ENCODE measurements around the gene COL25A1.
"Not testable (repeated sequence)": the region's sequence is repeated elsewhere in the genome, so short reads cannot be mapped to it uniquely, and the experiment has no call there.

Gene COL25A1

DNA sequence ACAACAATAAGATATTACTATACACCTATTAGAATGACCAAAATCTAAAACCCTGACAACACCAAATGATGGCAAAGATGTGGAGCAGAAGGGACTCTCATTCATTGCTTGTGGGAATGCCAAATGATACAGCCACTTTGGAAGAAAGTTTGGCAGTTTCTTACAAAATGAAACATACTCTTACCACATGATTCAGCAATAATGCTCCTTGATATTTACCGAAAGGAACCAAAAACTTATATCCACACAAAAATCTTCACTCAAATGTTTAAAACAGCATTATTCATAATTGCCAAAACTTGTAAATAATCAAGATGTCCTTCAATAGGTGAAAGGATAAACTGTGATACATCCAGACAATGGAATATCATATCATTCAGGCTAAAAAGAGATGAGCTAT lies 180.9 kb downstream of the COL25A1 start:
- DNase-seq: no peak

DNA sequence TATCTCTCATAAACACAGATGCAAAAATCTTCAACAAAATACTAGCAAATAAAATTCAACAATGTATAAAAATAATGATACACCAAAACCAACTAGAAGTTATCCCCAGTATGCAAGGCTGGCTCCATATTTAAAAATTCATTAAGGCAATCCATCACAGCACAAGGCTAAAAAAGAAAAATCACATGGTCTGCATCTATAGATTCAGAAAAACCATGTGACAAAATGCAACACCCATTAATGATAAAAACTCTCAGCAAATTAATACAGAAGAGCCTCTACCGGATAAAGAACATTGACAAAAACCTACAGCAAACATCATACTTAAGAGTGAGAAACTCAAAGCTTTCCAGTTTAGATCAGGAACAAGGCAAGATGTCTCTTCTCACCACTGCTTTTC lies 182.6 kb downstream of the COL25A1 start:
- no peak for DNase-seq

DNA sequence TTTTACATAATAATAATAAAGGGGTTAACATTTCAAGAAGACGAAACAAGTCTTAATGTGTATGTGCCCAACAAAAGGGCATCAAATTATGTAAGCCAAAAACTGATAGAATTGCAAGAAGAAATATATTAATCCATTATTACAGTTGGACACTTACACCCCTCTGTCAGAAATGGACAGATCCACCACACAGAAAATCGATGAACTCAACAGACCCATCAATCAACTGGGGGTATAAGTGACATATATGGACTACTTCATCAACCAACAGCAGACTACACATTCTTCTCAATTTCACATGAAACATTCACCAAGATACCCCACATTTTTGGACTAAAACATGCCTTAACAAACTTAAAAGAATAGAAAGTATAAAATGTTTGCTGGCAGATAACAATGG lies 183.8 kb downstream of the COL25A1 start:
- DNase-seq: no peak

DNA sequence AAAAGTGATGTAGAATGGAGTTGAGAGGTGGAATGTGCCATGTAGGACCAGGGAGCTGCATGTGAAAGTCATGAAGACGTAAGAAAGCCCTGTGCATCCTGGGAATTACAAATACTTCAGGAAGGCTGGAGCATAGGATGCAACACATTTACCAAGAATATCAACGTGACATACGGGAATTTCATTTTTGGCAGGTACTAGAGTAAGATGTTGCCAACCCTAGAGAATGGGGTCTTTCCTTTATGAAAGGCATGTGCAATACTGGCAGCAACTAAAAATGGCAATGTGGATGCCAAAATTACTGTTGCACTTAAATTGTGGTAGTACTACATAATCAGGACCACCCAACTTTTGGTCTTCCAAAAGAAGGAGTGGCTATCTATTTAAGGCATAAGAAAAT lies 188.0 kb downstream of the COL25A1 start:
- no peak for DNase-seq

DNA sequence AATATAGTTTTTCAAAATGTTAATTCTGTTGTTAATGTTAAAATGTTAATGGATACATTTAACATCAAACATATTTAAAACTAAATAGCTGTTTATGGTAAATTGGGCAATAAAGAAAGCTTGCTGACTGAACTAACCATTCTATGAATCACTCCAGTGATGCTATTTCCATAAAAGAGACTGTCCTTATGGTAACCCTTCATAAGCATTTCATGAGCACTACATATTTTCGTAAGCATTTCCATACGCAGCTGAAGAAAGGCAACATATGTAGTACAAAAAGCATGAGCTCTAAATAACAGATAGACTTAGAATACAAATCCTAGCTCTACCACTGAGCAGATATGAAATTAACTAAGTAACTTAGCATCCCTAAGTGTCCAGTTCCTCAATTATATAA lies 188.9 kb downstream of the COL25A1 start:
- DNase-seq: no peak

DNA sequence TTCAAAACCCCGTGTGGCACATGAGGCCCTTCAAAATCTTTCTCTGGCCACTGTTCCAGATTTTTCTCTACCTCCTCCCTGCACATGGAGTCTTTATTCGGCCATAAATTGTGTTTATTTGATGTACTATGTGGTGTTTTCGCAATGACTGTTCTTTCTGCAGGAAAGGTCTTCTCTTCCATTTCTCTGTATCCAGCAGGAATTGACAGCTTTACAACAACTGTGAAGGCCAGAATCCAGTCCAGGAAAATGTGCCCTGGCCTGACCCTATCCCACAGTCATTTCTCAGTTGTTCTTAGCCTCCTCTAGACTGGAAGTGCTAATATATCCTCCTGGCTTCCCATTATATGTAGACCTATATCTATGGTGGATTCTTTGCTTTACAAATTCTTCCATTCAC lies 191.4 kb downstream of the COL25A1 start:
- no peak for DNase-seq

DNA sequence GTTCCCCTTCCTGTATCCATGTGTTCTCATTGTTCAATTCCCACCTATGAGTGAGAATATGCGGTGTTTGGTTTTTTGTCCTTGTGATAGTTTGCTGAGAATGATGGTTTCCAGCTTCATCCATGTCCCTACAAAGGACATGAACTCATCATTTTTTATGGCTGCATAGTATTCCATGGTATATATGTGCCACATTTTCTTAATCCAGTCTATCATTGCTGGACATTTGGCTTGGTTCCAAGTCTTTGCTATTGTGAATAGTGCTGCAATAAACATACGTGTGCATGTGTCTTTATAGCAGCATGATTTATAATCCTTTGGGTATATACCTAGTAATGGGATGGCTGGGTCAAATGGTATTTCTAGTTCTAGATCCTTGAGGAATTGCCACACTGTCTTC lies 194.2 kb downstream of the COL25A1 start:
- DNase-seq: not testable (repeated sequence)

DNA sequence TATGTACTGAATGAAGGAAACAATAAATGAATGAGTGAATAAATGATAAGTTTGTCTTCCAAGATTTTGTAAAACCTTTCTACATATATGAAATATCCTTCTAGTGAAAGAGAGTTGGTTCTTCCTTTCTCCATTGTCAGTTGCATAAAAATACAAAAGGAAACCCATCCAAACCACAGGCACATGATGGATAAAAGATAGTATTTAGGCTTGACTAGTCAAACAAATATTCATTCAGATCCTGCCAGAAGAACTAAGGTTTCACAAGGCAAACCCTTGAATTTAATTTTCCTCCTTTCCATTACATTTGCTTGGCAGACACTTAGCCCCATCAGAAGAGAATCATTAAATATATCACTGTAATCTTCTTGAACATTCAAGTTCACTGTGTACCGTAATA lies 208.4 kb downstream of the COL25A1 start:
- DNase-seq: no peak

DNA sequence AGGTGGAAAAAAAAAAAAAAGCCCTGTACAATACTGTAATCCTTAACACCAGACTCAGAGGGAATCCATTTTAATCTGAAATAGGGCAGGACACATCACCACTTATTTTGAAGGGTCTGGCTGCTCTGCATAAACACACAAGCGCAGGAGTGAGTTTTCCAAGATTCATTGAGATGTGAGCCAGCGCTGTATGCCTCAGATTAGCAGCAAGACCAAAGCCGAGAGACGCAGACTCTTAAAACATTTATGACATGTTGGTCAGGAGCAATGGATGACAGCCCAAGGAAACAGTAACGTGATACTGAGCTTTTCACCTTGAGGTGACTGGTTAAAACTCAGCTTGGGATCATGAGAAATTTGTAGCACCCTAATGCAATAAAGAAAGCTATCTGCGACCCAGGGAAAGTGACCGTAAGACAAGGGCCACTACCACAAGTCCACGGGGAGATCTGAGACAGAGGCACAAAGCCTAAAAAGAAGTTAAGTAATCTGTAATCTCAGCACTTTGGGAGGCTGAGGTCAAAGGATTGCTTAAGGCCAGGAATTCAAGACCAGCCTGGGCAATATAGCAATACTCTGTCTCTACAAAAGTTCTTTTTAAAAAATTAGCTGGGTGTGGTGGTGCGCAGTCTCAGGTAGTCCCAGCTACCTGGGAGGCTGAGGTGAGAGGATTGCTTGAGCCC lies 210.6 kb downstream of the COL25A1 start:
- DNase-seq: no peak

DNA sequence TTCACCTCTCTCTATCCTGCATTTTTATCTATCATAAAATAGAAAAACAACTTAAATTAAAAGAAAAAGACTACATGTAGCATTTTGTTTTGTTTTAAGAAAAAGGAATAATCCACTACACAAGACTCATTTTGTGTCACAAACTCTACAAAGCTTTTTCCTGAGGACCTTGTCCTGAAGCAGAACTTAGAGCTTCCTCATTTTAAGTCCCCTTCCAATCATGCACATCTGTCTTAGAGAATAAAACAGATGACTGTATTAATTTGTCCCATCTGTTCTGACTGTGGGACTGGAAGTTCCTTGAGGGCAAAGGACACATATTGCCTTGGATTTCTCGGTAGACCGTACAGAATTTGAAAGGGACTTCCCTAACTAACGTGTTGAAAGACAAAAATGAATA lies 218.5 kb downstream of the COL25A1 start:
- no peak for DNase-seq

DNA sequence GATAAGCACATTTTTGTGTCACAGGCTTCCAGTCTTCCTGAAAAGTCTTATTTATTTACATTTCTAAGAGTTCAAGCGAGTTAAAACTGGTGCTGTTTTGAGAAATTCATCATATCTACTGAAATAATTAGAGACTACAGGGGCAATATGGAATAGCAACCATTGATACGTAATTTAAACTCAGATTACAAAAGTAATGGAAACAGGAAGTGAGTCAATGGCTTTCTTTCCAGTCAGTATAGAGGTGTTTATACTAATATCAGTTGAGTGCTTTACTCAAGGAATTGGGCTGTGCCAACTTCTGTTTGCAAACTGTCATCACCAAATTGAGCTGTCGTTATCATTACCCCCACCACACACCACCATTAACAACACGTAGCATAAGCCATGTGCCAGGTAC lies 222.7 kb downstream of the COL25A1 start:
- no peak for DNase-seq

DNA sequence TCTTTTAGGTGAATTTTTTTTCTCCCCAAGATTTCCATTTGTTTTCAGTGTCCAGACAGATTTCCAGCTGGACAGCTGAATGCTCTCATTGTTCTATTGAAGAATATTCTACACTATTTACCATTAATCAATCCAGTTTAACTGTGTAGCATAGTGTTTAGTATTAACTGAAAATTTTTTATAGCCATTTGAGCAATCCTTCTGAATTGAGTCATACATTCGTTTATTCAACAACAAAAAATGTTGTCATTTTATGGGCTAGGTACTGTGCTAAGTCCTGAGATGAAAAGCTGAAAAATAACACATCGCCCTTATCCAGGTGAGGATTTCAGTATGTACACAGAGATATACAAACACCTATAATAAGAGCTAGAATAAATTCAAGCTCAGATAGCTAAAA lies 223.3 kb downstream of the COL25A1 start:
- DNase-seq: no peak

DNA sequence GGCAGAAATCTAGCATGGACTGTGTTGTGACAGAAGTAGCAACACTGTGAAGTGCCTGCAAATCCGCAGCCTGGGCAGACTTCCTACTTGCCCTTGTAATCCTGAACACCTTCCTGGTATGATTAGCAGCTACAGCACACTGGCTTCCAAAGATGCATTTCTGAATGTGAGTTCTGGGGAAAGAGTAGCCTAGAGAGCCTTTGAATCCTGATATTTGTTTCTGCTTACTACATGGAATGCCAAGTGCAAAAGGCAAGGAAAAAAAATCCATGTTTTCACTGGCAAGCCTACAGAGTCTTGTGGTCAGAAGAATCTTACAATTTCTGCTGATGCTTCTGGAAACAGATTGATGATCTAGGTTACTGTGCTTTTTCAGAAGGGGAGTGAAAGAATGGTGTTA lies 223.7 kb downstream of the COL25A1 start:
- no peak for DNase-seq

DNA sequence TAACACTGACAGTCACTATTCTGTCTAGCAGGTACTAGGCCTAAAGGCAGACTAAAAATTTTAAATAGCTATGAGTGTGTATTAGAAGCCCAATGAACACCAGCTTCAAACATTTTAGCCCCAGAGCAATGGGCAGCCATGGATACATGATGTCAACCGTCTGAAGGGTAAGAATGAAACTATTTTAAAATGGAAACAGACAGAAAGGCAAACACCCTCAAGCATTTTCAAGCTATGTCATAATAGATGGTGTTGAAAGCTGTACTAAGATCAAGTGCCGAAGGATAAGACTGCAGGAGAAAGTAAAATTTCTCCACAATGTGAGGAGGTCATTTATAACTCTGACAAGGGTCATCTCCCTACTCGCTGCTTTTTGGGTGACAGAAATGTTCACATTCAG lies 225.0 kb downstream of the COL25A1 start:
- DNase-seq: no peak

DNA sequence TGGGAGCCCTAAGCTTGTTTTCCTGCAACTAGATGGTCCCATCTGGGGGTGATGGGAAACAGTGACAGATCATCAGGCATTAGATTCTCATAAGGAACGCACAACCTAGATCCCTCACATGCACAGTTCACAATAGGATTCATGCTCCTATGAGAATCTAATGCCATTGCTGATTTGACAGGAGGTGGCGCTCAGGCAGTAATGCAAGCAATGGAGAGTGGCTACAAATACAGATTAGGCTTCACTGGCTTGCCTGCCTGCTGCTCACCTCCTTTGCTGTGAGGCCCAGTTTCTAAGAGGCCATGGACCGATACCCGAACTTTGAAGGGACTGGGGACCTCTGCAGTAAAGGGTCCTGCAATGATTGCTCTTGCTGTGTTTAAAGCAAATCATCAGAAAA lies 225.7 kb downstream of the COL25A1 start:
- not testable (repeated sequence) for DNase-seq

DNA sequence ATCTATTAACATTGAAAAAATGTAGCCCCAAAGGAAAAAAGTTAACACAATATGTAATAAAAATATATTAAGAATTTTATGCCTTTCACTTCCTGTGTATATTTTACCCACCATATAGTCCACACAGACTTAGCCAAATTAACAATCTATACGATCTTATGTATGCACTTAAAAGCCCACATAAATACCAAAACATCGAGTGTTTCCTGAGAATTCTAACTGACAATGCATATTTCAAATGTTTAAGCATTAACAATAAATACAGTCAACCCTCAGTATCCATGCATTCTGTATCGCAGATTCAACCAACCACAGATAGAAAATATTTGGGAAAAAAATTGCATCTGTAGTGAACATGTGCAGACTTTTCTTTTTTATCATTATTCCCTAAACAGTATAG lies 226.8 kb downstream of the COL25A1 start:
- DNase-seq: no peak

DNA sequence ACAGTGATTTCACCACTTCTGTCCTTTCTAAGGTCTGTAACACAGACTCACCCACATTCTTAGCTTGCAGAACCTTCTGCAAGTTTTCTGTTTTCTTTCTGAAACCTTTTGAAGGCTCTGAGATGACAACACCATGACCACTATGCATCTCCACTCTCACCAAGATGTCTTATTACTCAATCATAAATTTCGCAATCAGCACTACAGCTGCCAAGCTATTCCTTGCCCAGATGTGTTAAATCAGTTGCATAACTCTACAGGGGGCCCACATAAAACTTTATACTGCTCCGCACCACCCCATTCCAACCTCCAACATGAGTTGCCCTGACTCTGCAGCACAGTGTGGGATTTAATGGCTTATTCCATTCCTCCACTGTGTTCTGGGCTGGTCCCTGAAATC lies 229.9 kb downstream of the COL25A1 start:
- no peak for DNase-seq

DNA sequence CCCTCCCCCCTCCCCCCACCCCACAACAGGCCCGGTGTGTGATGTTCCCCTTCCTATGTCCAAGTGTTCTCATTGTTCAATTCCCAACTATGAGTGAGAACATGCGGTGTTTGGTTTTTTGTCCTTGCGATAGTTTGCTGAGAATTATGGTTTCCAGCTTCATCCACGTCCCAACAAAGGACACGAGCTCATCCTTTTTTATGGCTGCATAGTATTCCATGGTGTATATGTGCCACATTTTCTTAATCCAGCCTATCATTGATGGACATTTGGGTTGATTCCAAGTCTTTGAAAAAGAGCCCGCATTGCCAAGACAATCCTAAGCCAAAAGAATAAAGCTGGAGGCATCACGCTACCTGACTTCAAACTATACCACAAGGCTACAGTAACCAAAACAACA lies 231.8 kb downstream of the COL25A1 start:
- DNase-seq: not testable (repeated sequence)

DNA sequence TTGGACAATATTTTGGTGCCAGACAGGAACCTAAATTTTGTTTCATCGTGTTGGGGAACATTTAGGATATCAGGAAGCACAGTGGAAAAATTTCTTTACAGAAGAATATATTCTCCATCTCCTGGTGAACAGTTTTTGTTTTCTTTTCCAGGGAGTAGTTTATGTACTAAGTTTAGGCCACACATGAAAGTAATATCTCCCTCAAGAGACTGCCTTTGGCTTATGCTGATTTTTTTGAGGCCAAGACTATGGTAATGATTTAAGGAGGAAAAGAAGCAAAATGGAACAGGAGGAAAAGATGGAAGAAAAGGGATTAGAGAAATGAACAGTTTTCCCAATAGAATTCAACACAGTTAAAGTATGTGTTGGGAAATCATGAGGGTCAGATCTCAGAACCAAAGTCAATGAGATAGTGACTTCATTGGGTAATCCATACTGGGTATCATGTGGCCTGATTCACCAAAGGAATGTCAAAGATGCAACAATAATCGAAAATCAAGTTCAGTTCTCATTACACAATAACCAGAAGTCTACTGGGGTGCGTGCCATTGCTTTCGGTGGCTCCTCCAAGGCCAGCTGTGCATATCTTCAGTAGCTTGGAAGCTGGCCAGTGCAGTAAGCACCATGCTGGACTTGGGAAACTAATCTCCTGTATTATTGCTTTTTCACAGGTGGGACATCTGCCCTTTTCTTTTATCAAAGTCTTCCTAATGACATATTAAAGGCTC lies 234.8 kb downstream of the COL25A1 start:
- DNase-seq: no peak

DNA sequence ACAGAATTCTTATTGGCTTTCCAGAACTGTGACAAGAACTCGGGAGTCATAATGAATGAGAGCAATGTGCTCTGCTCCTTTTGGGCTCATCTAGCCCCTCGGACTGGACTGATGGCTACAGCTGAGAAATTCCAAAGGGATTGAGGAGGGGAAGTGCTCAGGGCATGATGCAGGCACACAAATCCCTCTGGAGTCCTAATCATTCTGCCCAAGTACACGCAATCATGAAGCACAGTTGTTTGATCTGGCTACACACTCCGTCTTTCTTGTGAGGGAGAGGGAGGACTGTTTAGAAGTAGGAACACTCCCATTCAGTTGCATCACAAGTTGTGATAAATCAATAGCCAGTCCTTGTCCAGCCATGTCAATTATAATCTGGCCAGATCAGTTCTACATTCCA lies 237.5 kb downstream of the COL25A1 start:
- no peak for DNase-seq

DNA sequence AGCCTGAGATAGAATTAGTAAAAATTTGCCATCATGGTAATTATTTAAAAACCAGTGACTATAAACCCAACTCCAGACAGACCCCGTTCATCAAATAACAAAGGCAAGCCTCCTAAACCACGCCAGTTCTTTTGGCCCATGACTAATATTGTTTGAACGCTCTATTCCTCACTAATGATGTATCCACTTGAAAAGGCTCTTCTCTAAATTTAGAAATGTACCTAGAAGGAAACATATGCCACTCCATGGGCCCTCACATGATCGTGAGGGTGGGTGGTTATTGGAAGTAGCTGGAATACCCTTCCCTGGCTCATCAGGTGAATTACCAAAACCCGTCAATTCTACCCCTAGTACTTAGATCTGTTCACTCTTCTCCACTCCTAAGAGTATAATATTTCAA lies 249.2 kb downstream of the COL25A1 start:
- no peak for DNase-seq

DNA sequence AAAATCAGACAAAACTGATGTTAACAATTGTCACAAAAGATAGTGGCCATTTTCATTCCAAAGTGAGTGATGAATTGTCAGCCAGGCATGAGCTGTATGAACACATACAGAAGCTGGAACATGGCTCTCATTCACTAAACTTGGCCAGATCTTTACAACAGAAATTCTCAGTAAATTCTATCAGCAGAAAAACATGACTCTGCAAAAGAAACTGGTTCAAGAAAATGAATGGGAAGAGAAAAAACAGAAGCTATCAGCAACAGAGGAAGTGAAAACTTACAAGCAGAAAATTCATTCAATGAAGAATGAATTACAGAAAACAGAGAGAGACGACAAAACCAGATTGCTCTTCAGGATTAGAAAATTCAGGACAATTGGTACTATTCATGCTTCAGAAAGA lies 249.6 kb downstream of the COL25A1 start:
- DNase-seq: no peak

DNA sequence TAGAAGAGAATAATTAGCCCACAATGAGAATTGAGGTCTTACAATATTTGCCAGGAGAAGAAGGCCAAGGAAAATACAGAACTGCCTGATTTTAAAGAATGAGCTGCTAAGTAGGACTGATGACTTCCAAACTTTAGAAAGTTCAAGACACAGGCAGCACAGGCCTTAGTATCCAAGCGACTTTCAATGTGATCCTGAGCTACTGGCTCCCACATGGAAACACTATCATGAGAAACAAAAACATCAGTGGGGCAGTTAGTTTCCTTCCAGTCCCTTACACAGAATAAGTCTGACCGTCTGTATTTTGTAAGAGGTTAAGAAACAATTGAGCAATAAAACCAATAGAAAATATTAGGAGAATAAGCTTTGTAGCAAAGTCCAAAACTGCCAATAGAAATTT lies 251.4 kb downstream of the COL25A1 start:
- DNase-seq: no peak

DNA sequence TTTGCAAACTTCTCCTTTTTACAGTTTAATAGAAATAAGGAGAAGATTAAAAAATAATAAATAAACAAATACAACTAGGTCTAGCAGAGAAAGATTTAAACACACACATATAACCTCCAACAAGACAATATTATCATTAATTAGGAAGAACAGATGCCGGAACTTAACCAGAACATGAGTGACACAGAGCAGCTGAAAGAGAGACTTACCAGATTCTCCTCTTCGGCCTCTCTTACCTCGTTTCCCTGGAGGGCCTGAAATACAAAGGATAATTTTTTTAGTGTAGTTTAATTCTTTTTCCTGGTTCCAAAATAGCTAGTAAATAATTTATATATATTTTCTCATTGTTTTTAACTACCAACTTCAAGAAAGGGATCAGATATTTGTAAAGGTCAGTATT lies 252.5 kb downstream of the COL25A1 start:
- no peak for DNase-seq

Data from right kidney (tissue), 1 donor.